Panc1 (cell line): ENCODE data around the gene PTPRZ1. TPM values are rescaled to one million over a fixed set of nuclear protein-coding genes. Genes with fewer than 3 reads are reported as not detected.

Experiments used
- ATAC-seq: fragments of 200-7000 bp; cut with Tn5 transposase; 2 replicates; pipeline ENCODE4 v1.9.1; 2020; ENCODE audit warnings: mild to moderate bottlenecking, moderate library complexity
- BruUV-seq: library from RNA; stranded (reverse); fragments of 400-500 nt; replicated peaks from 2 replicates; lab custom pipeline; 2021; lab: Mats Ljungman, UMichigan
- CTCF ChIA-PET: fragments of 300-600 bp; sonication (Branson Sonifier 250); formaldehyde crosslinking; loops from one replicate; lab custom pipeline; 2022; ENCODE audit warnings: antibody characterized with exemption; lab: Charles Lee
- POLR2A ChIA-PET: fragments of 300-600 bp; sonication (Branson Sonifier 250); formaldehyde crosslinking; loops from one replicate; lab custom pipeline; 2022; ENCODE audit warnings: antibody characterized with exemption; lab: Charles Lee
- DNase-seq: peaks from one replicate; pipeline ENCODE4 v3.0.0-alpha.2; 2010; ENCODE audit warnings: low read depth, low spot score
- H3K27ac ChIP-seq: 2 replicates; pipeline ENCODE4 v1.5.1; 2011; ENCODE audit warnings: mild to moderate bottlenecking, low read length, inconsistent platforms
- H3K27me3 ChIP-seq: fragments of 200-500 bp; sonication (Bioruptor generic); 2 replicates; pipeline ENCODE4 v1.6.0; 2014; ENCODE audit warnings: low read length, inconsistent platforms; ENCODE audit not compliant: control insufficient read depth, insufficient read depth
- H3K36me3 ChIP-seq: fragments of 200-500 bp; sonication (Bioruptor generic); 2 replicates; pipeline ENCODE4 v1.5.1; 2014; ENCODE audit warnings: inconsistent platforms, mild to moderate bottlenecking, low read length, moderate library complexity; ENCODE audit not compliant: control insufficient read depth, insufficient read depth
- H3K4me1 ChIP-seq: 2 replicates; pipeline ENCODE4 v1.5.1; 2011; ENCODE audit warnings: inconsistent platforms, mild to moderate bottlenecking, low read length, moderate library complexity; ENCODE audit not compliant: control insufficient read depth, insufficient read depth
- H3K4me3 ChIP-seq, 2 experiments: 2 replicates each; pipeline ENCODE4 v1.5.1; 2011 to 2012; ENCODE audit warnings: low read depth in 2 of 2, low read length in 2 of 2, mild to moderate bottlenecking in 2 of 2, inconsistent platforms in 1 of 2, moderate library complexity in 1 of 2
- H3K9me3 ChIP-seq: fragments of 200-500 bp; sonication (Bioruptor generic); 2 replicates; pipeline ENCODE4 v1.5.1; 2014; ENCODE audit warnings: low read depth, mild to moderate bottlenecking, inconsistent platforms, low read length, moderate library complexity; ENCODE audit not compliant: control insufficient read depth, insufficient read depth
- POLR2AphosphoS5 ChIP-seq: IDR thresholded peaks from 2 replicates; pipeline ENCODE4 v1.6.1; 2012; ENCODE audit warnings: mild to moderate bottlenecking, low read depth, low read length, moderate library complexity
- REST ChIP-seq, 2 experiments: IDR thresholded peaks; 2 replicates each; pipeline ENCODE4 v1.6.1; 2011 to 2012; ENCODE audit warnings: low read depth in 2 of 2, control low read depth in 1 of 2, low read length in 1 of 2, mild to moderate bottlenecking in 1 of 2, moderate library complexity in 1 of 2; ENCODE audit not compliant: insufficient read depth in 1 of 2
- SIN3A ChIP-seq: IDR thresholded peaks from 2 replicates; pipeline ENCODE4 v1.6.1; 2012; ENCODE audit warnings: low read depth, mild to moderate bottlenecking, low read length, moderate library complexity, borderline replicate concordance; ENCODE audit not compliant: insufficient read depth
- TCF7L2 ChIP-seq: IDR thresholded peaks from 2 replicates; pipeline ENCODE4 v1.6.1; 2011; ENCODE audit warnings: mild to moderate bottlenecking, low read depth, low read length, inconsistent platforms
- in situ Hi-C: cut with HindIII; loops from 2 replicates; pipeline ENCODE4 v1.10.0; 2016; ENCODE audit warnings: low sequenced_read_pairs, low pct_unique_long_range_greater_than_20kb
- intact Hi-C: fragments of 100-400 bp; cut with micrococcal nuclease; formaldehyde crosslinking; loops from one replicate; pipeline ENCODE4 v1.10.0; 2022; ENCODE audit not compliant: unreplicated experiment
- total RNA-seq: library from RNA; stranded (reverse); gene quantifications from one replicate; pipeline ENCODE4 v1.2.1, GENCODE V29; 2021; ENCODE audit not compliant: unreplicated experiment
- TF ChIP-seq, protein P1 (sequence below): fragments of 450-650 bp; IDR thresholded peaks from 2 replicates; pipeline ENCODE4 v1.5.1; 2017; ENCODE audit warnings: mild to moderate bottlenecking

PTPRZ1 gene
- total RNA-seq, 1 experiment from 2014 or later: 0.05 TPM

- no TSS peak for BruUV-seq
- Histone ChIP-seq H3K4me3 (no peak overlapping the region), H3K4me1 (no peaks in the 10 kb centered on the region), H3K27ac (no peak overlapping the region), H3K27me3 (no peaks in the 10 kb centered on the region), H3K36me3 (no peaks in the 10 kb centered on the region), H3K9me3 (no peaks in the 10 kb centered on the region)
- ATAC-seq: no peak
- no peak for TF ChIP-seq REST (IDR thresholded peaks at IDR 0.05; ENCODE audit: insufficient read depth in 1 of 2, low read depth in 2 of 2, low read length in 1 of 2)
- TF ChIP-seq, protein P1, sequence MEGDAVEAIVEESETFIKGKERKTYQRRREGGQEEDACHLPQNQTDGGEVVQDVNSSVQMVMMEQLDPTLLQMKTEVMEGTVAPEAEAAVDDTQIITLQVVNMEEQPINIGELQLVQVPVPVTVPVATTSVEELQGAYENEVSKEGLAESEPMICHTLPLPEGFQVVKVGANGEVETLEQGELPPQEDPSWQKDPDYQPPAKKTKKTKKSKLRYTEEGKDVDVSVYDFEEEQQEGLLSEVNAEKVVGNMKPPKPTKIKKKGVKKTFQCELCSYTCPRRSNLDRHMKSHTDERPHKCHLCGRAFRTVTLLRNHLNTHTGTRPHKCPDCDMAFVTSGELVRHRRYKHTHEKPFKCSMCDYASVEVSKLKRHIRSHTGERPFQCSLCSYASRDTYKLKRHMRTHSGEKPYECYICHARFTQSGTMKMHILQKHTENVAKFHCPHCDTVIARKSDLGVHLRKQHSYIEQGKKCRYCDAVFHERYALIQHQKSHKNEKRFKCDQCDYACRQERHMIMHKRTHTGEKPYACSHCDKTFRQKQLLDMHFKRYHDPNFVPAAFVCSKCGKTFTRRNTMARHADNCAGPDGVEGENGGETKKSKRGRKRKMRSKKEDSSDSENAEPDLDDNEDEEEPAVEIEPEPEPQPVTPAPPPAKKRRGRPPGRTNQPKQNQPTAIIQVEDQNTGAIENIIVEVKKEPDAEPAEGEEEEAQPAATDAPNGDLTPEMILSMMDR: no peak
- TF ChIP-seq POLR2AphosphoS5: no peak
- no peak for TF ChIP-seq SIN3A
- TF ChIP-seq TCF7L2: no peak
- ChIA-PET CTCF (no interaction called here), POLR2A (no interaction called here)
- no peak for DNase-seq
- intact Hi-C loops (no loop called here), in situ Hi-C loops (no loop called here)
Observed at GRCh38 chr7:122070834-122071233, 197.9 kb downstream of the PTPRZ1 start.

- no TSS peak for BruUV-seq
- ATAC-seq (no peak), DNase-seq (no peak)
- intact Hi-C loops (no loop called here), in situ Hi-C loops (no loop called here)
- Histone ChIP-seq H3K27ac (no peak overlapping the region), H3K4me1 (no peaks in the 10 kb centered on the region), H3K36me3 (no peaks in the 10 kb centered on the region), H3K4me3 (no peak overlapping the region), H3K27me3 (no peaks in the 10 kb centered on the region), H3K9me3 (no peaks in the 10 kb centered on the region)
- POLR2A ChIA-PET: no interaction called here
- CTCF ChIA-PET: no interaction called here
- TF ChIP-seq SIN3A: no peak
- no peak for TF ChIP-seq REST (IDR thresholded peaks at IDR 0.05; ENCODE audit: insufficient read depth in 1 of 2, low read depth in 2 of 2, low read length in 1 of 2)
- no peak for TF ChIP-seq POLR2AphosphoS5
- TF ChIP-seq, protein P1: no peak
- TF ChIP-seq TCF7L2: no peak
Observed at GRCh38 chr7:122072272-122072671, 199.3 kb downstream of the PTPRZ1 start.
